Measurements from ENCODE around the gene DLK1. TPM values are rescaled to one million over a fixed set of nuclear protein-coding genes. Genes with fewer than 3 reads are reported as not detected.

The DLK1 gene
- total and polyA plus RNA-seq, 2 of the 13 experiments (the other 11 are each of a cell fraction or from before 2014, with no cell fraction given) = 95.5 to 312 TPM

- no peak for TF ChIP-seq RFXAP (CRISPR knock-in tag; IDR thresholded peaks at IDR 0.05; ENCODE audit: borderline replicate concordance)
- TF ChIP-seq ZNF879 (CRISPR knock-in tag; IDR thresholded peaks at IDR 0.05) = no peak
- TF ChIP-seq RORA (CRISPR knock-in tag; IDR thresholded peaks at IDR 0.05) = no peak
- TF ChIP-seq ZKSCAN8 (CRISPR knock-in tag; IDR thresholded peaks at IDR 0.05; ENCODE audit: borderline replicate concordance) = no peak
- no peak for TF ChIP-seq ZNF224 (CRISPR knock-in tag; IDR thresholded peaks at IDR 0.05)
- TF ChIP-seq ZNF558 (CRISPR knock-in tag; IDR thresholded peaks at IDR 0.05; ENCODE audit: borderline replicate concordance) = no peak
- no peak for TF ChIP-seq CBFB (CRISPR knock-in tag; IDR thresholded peaks at IDR 0.05)
- no peak for TF ChIP-seq XBP1 (CRISPR knock-in tag; IDR thresholded peaks at IDR 0.05)
- 0 out of 2 replicates have a peak, but pooled peaks have one; percentile 19 for TF ChIP-seq KDM5B (CRISPR knock-in tag; IDR thresholded peaks at IDR 0.05; ENCODE audit: borderline replicate concordance)
- no peak for TF ChIP-seq CENPT (CRISPR knock-in tag; IDR thresholded peaks at IDR 0.05; ENCODE audit: low read depth)
- TF ChIP-seq ZNF567 (CRISPR knock-in tag; IDR thresholded peaks at IDR 0.05; ENCODE audit: borderline replicate concordance) = 0 out of 2 replicates have a peak, but pooled peaks have one; percentile 33
- no peak for TF ChIP-seq RBFOX2 (IDR thresholded peaks at IDR 0.05; ENCODE audit: low read depth, low read length)
- TF ChIP-seq ZFP36 (IDR thresholded peaks at IDR 0.05; ENCODE audit: borderline replicate concordance, low read depth, low read length, partially characterized antibody) = no peak
- no peak for TF ChIP-seq MTF2 (CRISPR knock-in tag; IDR thresholded peaks at IDR 0.05; ENCODE audit: borderline replicate concordance)
- TF ChIP-seq ZFP62 (CRISPR knock-in tag; IDR thresholded peaks at IDR 0.05) = no peak
- no peak for TF ChIP-seq ZBTB7A (CRISPR knock-in tag; IDR thresholded peaks at IDR 0.05)
- TF ChIP-seq, protein P1, sequence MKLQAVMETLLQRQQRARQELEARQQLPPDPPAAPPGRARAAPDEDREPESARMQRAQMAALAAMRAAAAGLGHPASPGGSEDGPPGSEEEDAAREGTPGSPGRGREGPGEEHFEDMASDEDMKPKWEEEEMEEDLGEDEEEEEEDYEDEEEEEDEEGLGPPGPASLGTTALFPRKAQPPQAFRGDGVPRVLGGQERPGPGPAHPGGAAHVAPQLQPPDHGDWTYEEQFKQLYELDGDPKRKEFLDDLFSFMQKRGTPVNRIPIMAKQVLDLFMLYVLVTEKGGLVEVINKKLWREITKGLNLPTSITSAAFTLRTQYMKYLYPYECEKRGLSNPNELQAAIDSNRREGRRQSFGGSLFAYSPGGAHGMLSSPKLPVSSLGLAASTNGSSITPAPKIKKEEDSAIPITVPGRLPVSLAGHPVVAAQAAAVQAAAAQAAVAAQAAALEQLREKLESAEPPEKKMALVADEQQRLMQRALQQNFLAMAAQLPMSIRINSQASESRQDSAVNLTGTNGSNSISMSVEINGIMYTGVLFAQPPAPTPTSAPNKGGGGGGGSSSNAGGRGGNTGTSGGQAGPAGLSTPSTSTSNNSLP (IDR thresholded peaks at IDR 0.05; ENCODE audit: low read depth, low read length) = peak; percentile 57; the same call in 1 of the 2 replicates
- TF ChIP-seq, protein P2, sequence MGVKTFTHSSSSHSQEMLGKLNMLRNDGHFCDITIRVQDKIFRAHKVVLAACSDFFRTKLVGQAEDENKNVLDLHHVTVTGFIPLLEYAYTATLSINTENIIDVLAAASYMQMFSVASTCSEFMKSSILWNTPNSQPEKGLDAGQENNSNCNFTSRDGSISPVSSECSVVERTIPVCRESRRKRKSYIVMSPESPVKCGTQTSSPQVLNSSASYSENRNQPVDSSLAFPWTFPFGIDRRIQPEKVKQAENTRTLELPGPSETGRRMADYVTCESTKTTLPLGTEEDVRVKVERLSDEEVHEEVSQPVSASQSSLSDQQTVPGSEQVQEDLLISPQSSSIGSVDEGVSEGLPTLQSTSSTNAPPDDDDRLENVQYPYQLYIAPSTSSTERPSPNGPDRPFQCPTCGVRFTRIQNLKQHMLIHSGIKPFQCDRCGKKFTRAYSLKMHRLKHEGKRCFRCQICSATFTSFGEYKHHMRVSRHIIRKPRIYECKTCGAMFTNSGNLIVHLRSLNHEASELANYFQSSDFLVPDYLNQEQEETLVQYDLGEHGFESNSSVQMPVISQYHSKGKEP (CRISPR knock-in tag; IDR thresholded peaks at IDR 0.05) = no peak
- TF ChIP-seq ERF (CRISPR knock-in tag; IDR thresholded peaks at IDR 0.05) = peak; percentile 40; the same call in 1 of the 2 replicates
- TF ChIP-seq MTA3 (CRISPR knock-in tag; IDR thresholded peaks at IDR 0.05) = no peak
- no peak; the same call in 1 of the 2 replicates for TF ChIP-seq ZMYM2 (CRISPR knock-in tag; IDR thresholded peaks at IDR 0.05)
- TF ChIP-seq SKIL (CRISPR knock-in tag; IDR thresholded peaks at IDR 0.05; ENCODE audit: borderline replicate concordance) = peak; percentile 68
- TF ChIP-seq ZNF75D (CRISPR knock-in tag; IDR thresholded peaks at IDR 0.05; ENCODE audit: borderline replicate concordance) = no peak
- no peak for TF ChIP-seq PBX3 (CRISPR knock-in tag; IDR thresholded peaks at IDR 0.05; ENCODE audit: borderline replicate concordance)
- no peak for TF ChIP-seq MZF1 (CRISPR knock-in tag; IDR thresholded peaks at IDR 0.05; ENCODE audit: borderline replicate concordance)
Observed at GRCh38 chr14:100749967-100750597, 23.4 kb downstream of the DLK1 start (continued).
